ENCODE measurements around the gene BACH2.

GRCh38 chr6:89999945-90000825 is 296.5 kb downstream of the BACH2 start:
- TF ChIP-seq POLR2AphosphoS5 (IDR thresholded peaks at IDR 0.05; ENCODE audit: low read depth, low read length) (no peak), POLR2A (IDR thresholded peaks at IDR 0.05; ENCODE audit: low read depth, low read length) (no peak)

Measured in GM12892 (cell line).